ENCODE data around the gene HTT-AS. TPM values are rescaled to one million over a fixed set of nuclear protein-coding genes. Genes with fewer than 3 reads are reported as not detected.

Gene HTT-AS
- polyA plus RNA-seq, 1 of the 3 experiments (the other 2 are of a cell fraction): not detected

GRCh38 chr4:3040452-3041191 is 33.7 kb downstream of the HTT-AS start (continued):
- TF ChIP-seq TEAD4 (IDR thresholded peaks at IDR 0.05; ENCODE audit: borderline replicate concordance, insufficient read depth) (no peak), TCF12 (IDR thresholded peaks at IDR 0.05) (no peak), CTCF (IDR thresholded peaks at IDR 0.05) (no peak), EZH2phosphoT487 (IDR thresholded peaks at IDR 0.05; ENCODE audit: borderline replicate concordance, low read depth) (no peak)

- POLR2A ChIA-PET: interaction anchor here (0.7 kb wide), 1 partner anchor 177 kb away, joined by 3 read pairs; no protein-coding TSS in a partner anchor
- no peaks in the 10 kb centered on the region for H3K9me2 ChIP-seq
- H3K27ac ChIP-seq (ENCODE audit: low read depth in 2 of 2, low read length in 1 of 2): no peak overlapping the region
- H3K9me3 ChIP-seq: no peaks in the 10 kb centered on the region
- no peaks in the 10 kb centered on the region for H3K27me3 ChIP-seq (ENCODE audit: insufficient read depth)
- CTCF ChIA-PET: interaction anchor here (0.5 to 7.7 kb wide), 2 partner anchors 31 to 61 kb away, joined by 3 to 73 read pairs; no protein-coding TSS in a partner anchor
- H3K36me3 ChIP-seq (replicated peaks in 1 of 2; ENCODE audit: control insufficient read depth in 1 of 2, insufficient read depth in 2 of 2, low read length in 1 of 2): no peaks in the 10 kb centered on the region
- DNase-seq: no peak
- no peaks in the 10 kb centered on the region for H4K20me1 ChIP-seq (ENCODE audit: insufficient read depth)
- H3F3A ChIP-seq (replicated peaks; ENCODE audit: insufficient read depth): no peaks in the 10 kb centered on the region
- 60% methylated on average over 8 of the region's 8 CpGs for WGBS (ENCODE audit: low lambda C conversion rate)
- TF ChIP-seq RCOR1 (IDR thresholded peaks at IDR 0.05; ENCODE audit: low read length): no peak
- no peak for TF ChIP-seq FOXM1 (IDR thresholded peaks at IDR 0.05; ENCODE audit: low read depth)
- no peak for TF ChIP-seq POLR2AphosphoS5 (IDR thresholded peaks at IDR 0.05; ENCODE audit: low read depth, low read length)
- no peak for TF ChIP-seq FOSL2 (IDR thresholded peaks at IDR 0.05; ENCODE audit: borderline replicate concordance, low read depth)
- no peak for TF ChIP-seq TEAD4 (IDR thresholded peaks at IDR 0.05; ENCODE audit: borderline replicate concordance, insufficient read depth)
- no peak for TF ChIP-seq MXI1 (IDR thresholded peaks at IDR 0.05; ENCODE audit: low read depth, low read length)
- TF ChIP-seq EZH2phosphoT487 (IDR thresholded peaks at IDR 0.05; ENCODE audit: borderline replicate concordance, low read depth): no peak
- no peak for TF ChIP-seq TAF1 (IDR thresholded peaks at IDR 0.05; ENCODE audit: borderline replicate concordance, low read depth, low read length)
- TF ChIP-seq, protein P1, sequence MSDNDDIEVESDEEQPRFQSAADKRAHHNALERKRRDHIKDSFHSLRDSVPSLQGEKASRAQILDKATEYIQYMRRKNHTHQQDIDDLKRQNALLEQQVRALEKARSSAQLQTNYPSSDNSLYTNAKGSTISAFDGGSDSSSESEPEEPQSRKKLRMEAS (IDR thresholded peaks at IDR 0.05; ENCODE audit: low read depth): no peak
- TF ChIP-seq CHD2 (IDR thresholded peaks at IDR 0.05; ENCODE audit: low read length, partially characterized antibody): no peak
- no peak for TF ChIP-seq PBX3 (IDR thresholded peaks at IDR 0.05)
- peaks cover 0 to 3% of the 10 kb centered on the region in 2 experiments; a peak in 1 of 4 replicates for H3K4me1 ChIP-seq (ENCODE audit: control insufficient read depth in 1 of 2, insufficient read depth in 2 of 2, low read depth in 1 of 2, low read length in 1 of 2)
- H3K4me3 ChIP-seq (ENCODE audit: low read depth in 2 of 2, low read length in 1 of 2): no peak overlapping the region
- no peak overlapping the region for H3K9ac ChIP-seq
- H3K4me2 ChIP-seq: no peak overlapping the region
- no peak overlapping the region for H2AFZ ChIP-seq (ENCODE audit: low read depth)
- H3K79me2 ChIP-seq (ENCODE audit: insufficient read depth): no peaks in the 10 kb centered on the region
Observed at GRCh38 chr4:3039706-3040366, 34.5 kb downstream of the HTT-AS start.
